Muscle of arm (tissue), 12 donors: Measurements from ENCODE around the gene CGRRF1. TPM values are rescaled to one million over a fixed set of nuclear protein-coding genes. Genes with fewer than 3 reads are reported as not detected.

Experiments used
- DNase-seq: peaks from one replicate; pipeline ENCODE4 v3.0.0-alpha.2; 2013
- polyA plus RNA-seq, 12 donors: library from polyadenylated mRNA; unstranded; fragments of 120-200 nt; gene quantifications; one replicate each; pipeline ENCODE4 v1.2.1, GENCODE V29; 2013; ENCODE audit not compliant: insufficient read length in 12 of 12

Gene CGRRF1
- polyA plus RNA-seq, 12 donors = 8.9 to 23.7 (median 17.4) TPM; not detected in 1

- DNase-seq = peak; percentile 94
Observed at GRCh38 chr14:54488646-54489317, 20.9 kb upstream of the CGRRF1 start, which contains the start of gene GMFB. GMFB (minus strand) TSS chr14:54488980; CDS start chr14:54488927, 53 bp downstream.

- no peak for DNase-seq
Observed at GRCh38 chr14:54489318-54489683, 20.4 kb upstream of the CGRRF1 start.

GRCh38 chr14:54489731-54490444 lies 19.8 kb upstream of the CGRRF1 start:
- no peak for DNase-seq

GRCh38 chr14:54490445-54491175 lies 19.1 kb upstream of the CGRRF1 start:
- no peak for DNase-seq

GRCh38 chr14:54493293-54493692 lies 16.4 kb upstream of the CGRRF1 start:
- DNase-seq = no peak

GRCh38 chr14:54497224-54497623 lies 12.5 kb upstream of the CGRRF1 start:
- DNase-seq = no peak

- DNase-seq = no peak
Observed at GRCh38 chr14:54498095-54498531, 11.6 kb upstream of the CGRRF1 start.

- DNase-seq = no peak
Observed at GRCh38 chr14:54498579-54498978, 11.1 kb upstream of the CGRRF1 start.

- no peak for DNase-seq
Observed at GRCh38 chr14:54500744-54501143, 9.0 kb upstream of the CGRRF1 start.

- no peak for DNase-seq
Observed at GRCh38 chr14:54501480-54501879, 8.2 kb upstream of the CGRRF1 start.

- DNase-seq = no peak
Observed at GRCh38 chr14:54502602-54503001, 7.1 kb upstream of the CGRRF1 start.

GRCh38 chr14:54503486-54503885 lies 6.2 kb upstream of the CGRRF1 start:
- no peak for DNase-seq

GRCh38 chr14:54512393-54512792 lies 2.7 kb downstream of the CGRRF1 start:
- no peak for DNase-seq

- DNase-seq = no peak
Observed at GRCh38 chr14:54515670-54516069, 6.0 kb downstream of the CGRRF1 start.

- no peak for DNase-seq
Observed at GRCh38 chr14:54516709-54517108, 7.0 kb downstream of the CGRRF1 start.

GRCh38 chr14:54524410-54524809 lies 14.7 kb downstream of the CGRRF1 start:
- DNase-seq = no peak

- DNase-seq = no peak
Observed at GRCh38 chr14:54528973-54529372, 19.3 kb downstream of the CGRRF1 start.

- DNase-seq = no peak
Observed at GRCh38 chr14:54529811-54530210, 20.1 kb downstream of the CGRRF1 start.

- DNase-seq = no peak
Observed at GRCh38 chr14:54532111-54533012, 22.7 kb downstream of the CGRRF1 start.

- DNase-seq = no peak
Observed at GRCh38 chr14:54533100-54533499, 23.4 kb downstream of the CGRRF1 start.

GRCh38 chr14:54535126-54535525 lies 25.4 kb downstream of the CGRRF1 start:
- DNase-seq = peak; percentile 1

GRCh38 chr14:54535646-54536045 lies 25.9 kb downstream of the CGRRF1 start:
- DNase-seq = peak; percentile 9
